ENCODE data around the gene S100A9. TPM values are rescaled to one million over a fixed set of nuclear protein-coding genes. Genes with fewer than 3 reads are reported as not detected.
"Not testable (repeated sequence)": the region's sequence is repeated elsewhere in the genome, so short reads cannot be mapped to it uniquely, and the experiment has no call there.

Gene S100A9
- total RNA-seq, 1 donor from 2014 or later, result not detected

DNA sequence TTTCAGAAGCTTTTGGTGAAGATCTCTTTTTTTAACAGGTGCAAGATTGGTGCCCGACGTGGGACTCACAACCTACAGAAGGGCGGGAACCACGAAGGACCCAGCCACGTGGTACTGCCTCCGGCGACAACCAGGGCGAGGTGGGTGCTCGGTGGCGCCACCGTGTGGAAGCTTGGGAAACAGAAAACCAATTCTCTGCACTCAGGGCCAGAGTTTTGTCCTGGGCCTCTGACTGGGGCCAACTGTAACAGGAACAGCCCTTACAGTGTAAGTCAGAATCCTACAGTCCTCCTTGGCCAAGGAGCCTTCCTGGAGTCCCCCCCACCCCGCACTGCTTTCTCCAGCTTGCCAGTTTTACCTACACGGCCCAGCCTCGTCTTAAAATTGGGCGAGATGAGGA is 47.1 kb downstream of the S100A9 start:
- no peak overlapping the region for H3K27ac Mint-ChIP-seq (ENCODE audit: unreplicated experiment)
- H3K9me3 Mint-ChIP-seq, result peaks cover 3% of the 10 kb centered on the region
- no peaks in the 10 kb centered on the region for H3K36me3 Mint-ChIP-seq (ENCODE audit: low read depth)
- peak; percentile 59 for TF ChIP-seq CTCF (conservative IDR thresholded peaks at IDR 0.05)
- H3K4me3 Mint-ChIP-seq, result no peak overlapping the region
- H3K4me1 Mint-ChIP-seq, result no peaks in the 10 kb centered on the region
- H3K27me3 Mint-ChIP-seq (ENCODE audit: low read depth), result peaks cover 52% of the 10 kb centered on the region
- DNase-seq (ENCODE audit: low read depth, low spot score), result peak; percentile 7

GRCh38 chr1:153405825-153406599 is 48.4 kb downstream of the S100A9 start:
- not testable (repeated sequence) for DNase-seq (ENCODE audit: low read depth, low spot score); H3K9me3 Mint-ChIP-seq; H3K36me3 Mint-ChIP-seq (ENCODE audit: low read depth); H3K4me3 Mint-ChIP-seq; H3K27ac Mint-ChIP-seq (ENCODE audit: unreplicated experiment); H3K4me1 Mint-ChIP-seq
- H3K27me3 Mint-ChIP-seq (ENCODE audit: low read depth), result peaks cover 55% of the 10 kb centered on the region

- not testable (repeated sequence) for H3K4me3 Mint-ChIP-seq; H3K4me1 Mint-ChIP-seq; H3K36me3 Mint-ChIP-seq (ENCODE audit: low read depth); H3K9me3 Mint-ChIP-seq; DNase-seq (ENCODE audit: low read depth, low spot score); H3K27ac Mint-ChIP-seq (ENCODE audit: unreplicated experiment)
- peaks cover 50% of the 10 kb centered on the region for H3K27me3 Mint-ChIP-seq (ENCODE audit: low read depth)
Observed at GRCh38 chr1:153407274-153407673, 49.6 kb downstream of the S100A9 start.

Other genes starting within 250 kb of the S100A9 start
- not detected in 2 replicates for gene SPRR2F, start 244.3 kb upstream of the S100A9 start, total RNA-seq
- not detected in 2 replicates for gene SPRR2G, start 207.0 kb upstream of the S100A9 start, total RNA-seq
- gene LELP1, start 154.4 kb upstream of the S100A9 start, total RNA-seq, result not detected in 2 replicates
- not detected in 2 replicates for gene PRR9, start 140.3 kb upstream of the S100A9 start, total RNA-seq
- gene LORICRIN, start 98.2 kb upstream of the S100A9 start, total RNA-seq, result not detected in 2 replicates
- not detected in 2 replicates for gene PGLYRP3, start 44.9 kb upstream of the S100A9 start, total RNA-seq
- gene PGLYRP4, start 9.0 kb upstream of the S100A9 start, total RNA-seq, result not detected in 2 replicates
- gene S100A12, start 17.8 kb downstream of the S100A9 start, total RNA-seq, result not detected in 2 replicates
- gene S100A8, start 33.2 kb downstream of the S100A9 start, total RNA-seq, result not detected in 2 replicates
- not detected in 2 replicates for gene S100A7A, start 58.7 kb downstream of the S100A9 start, total RNA-seq
- gene S100A7, start 102.8 kb downstream of the S100A9 start, total RNA-seq, result not detected in 2 replicates
- gene S100A6, start 178.1 kb downstream of the S100A9 start, total RNA-seq, result not detected in 2 replicates
- not detected in 2 replicates for gene S100A5, start 183.1 kb downstream of the S100A9 start, total RNA-seq
- 10.3 and 11.7 TPM in 2 replicates for gene S100A4, start 188.0 kb downstream of the S100A9 start, total RNA-seq
- gene S100A3, start 191.4 kb downstream of the S100A9 start, total RNA-seq, result not detected in 2 replicates
- gene S100A2, start 208.0 kb downstream of the S100A9 start, total RNA-seq, result not detected in 2 replicates